HepG2 (cell line): ENCODE measurements around the gene FAM169A. TPM values are rescaled to one million over a fixed set of nuclear protein-coding genes. Genes with fewer than 3 reads are reported as not detected.

Source experiments
- ARNTL ChIP-seq: sonication (generic); formaldehyde crosslinking; IDR thresholded peaks from 2 replicates; pipeline ENCODE4 v1.4.0; 2020; ENCODE audit warnings: mild to moderate bottlenecking, missing genetic modification reagents
- CREM ChIP-seq, 2 experiments: sonication (generic) in 1 of 2; formaldehyde crosslinking in 1 of 2; IDR thresholded peaks; 2 replicates each; pipeline versions ENCODE4 v1.4.0 to v1.6.1; 2016 to 2020; ENCODE audit warnings: antibody characterized with exemption in 1 of 2, mild to moderate bottlenecking in 1 of 2, missing genetic modification reagents in 1 of 2
- DR1 ChIP-seq: sonication (generic); formaldehyde crosslinking; IDR thresholded peaks from 2 replicates; pipeline ENCODE4 v1.8.0; 2021; ENCODE audit warnings: mild to moderate bottlenecking, missing genetic modification reagents, inconsistent platforms
- FOXA3 ChIP-seq: IDR thresholded peaks from 2 replicates; pipeline ENCODE4 v1.6.1; 2016; ENCODE audit warnings: missing genetic modification reagents, missing compliant biosample characterization
- HCFC1 ChIP-seq: fragments of 150-350 bp; IDR thresholded peaks from 2 replicates; pipeline ENCODE4 v1.6.1; 2014; ENCODE audit warnings: low read depth, low read length
- HDAC1 ChIP-seq: sonication (generic); formaldehyde crosslinking; IDR thresholded peaks from 2 replicates; pipeline ENCODE4 v1.5.1; 2020; ENCODE audit warnings: mild to moderate bottlenecking, missing genetic modification reagents
- HOXD1 ChIP-seq: sonication (generic); formaldehyde crosslinking; IDR thresholded peaks from 2 replicates; pipeline ENCODE4 v1.5.0; 2020; ENCODE audit warnings: missing genetic modification reagents
- KLF13 ChIP-seq: sonication (generic); formaldehyde crosslinking; IDR thresholded peaks from 2 replicates; pipeline ENCODE4 v1.4.0; 2020; ENCODE audit warnings: mild to moderate bottlenecking, missing genetic modification reagents
- MED8 ChIP-seq: sonication (generic); formaldehyde crosslinking; IDR thresholded peaks from 2 replicates; pipeline ENCODE4 v1.8.1; 2023; ENCODE audit warnings: mild to moderate bottlenecking, missing genetic modification reagents; ENCODE audit not compliant: insufficient replicate concordance
- PHF21A ChIP-seq: sonication (generic); formaldehyde crosslinking; IDR thresholded peaks from 2 replicates; pipeline ENCODE4 v1.5.0; 2020; ENCODE audit warnings: mild to moderate bottlenecking, missing genetic modification reagents
- STAG1 ChIP-seq: sonication (generic); formaldehyde crosslinking; IDR thresholded peaks from 2 replicates; pipeline ENCODE4 v1.4.0; 2020; ENCODE audit warnings: missing genetic modification reagents
- THYN1 ChIP-seq: sonication (generic); formaldehyde crosslinking; IDR thresholded peaks from 2 replicates; pipeline ENCODE4 v1.8.1; 2023; ENCODE audit warnings: low read depth, mild to moderate bottlenecking, moderate library complexity, missing genetic modification reagents, borderline replicate concordance
- TMF1 ChIP-seq: sonication (generic); formaldehyde crosslinking; IDR thresholded peaks from 2 replicates; pipeline ENCODE4 v1.8.1; 2022; ENCODE audit warnings: low read depth, missing genetic modification reagents
- XRCC5 ChIP-seq: fragments of 200-400 bp; formaldehyde crosslinking; optimal IDR thresholded peaks from 2 replicates; pipeline ENCODE3; 2017; ENCODE audit warnings: mild to moderate bottlenecking, low read length
- ZMYM2 ChIP-seq: sonication (generic); formaldehyde crosslinking; IDR thresholded peaks from 2 replicates; pipeline ENCODE4 v1.8.0; 2022; ENCODE audit warnings: mild to moderate bottlenecking, missing genetic modification reagents
- ZNF329 ChIP-seq: sonication (generic); formaldehyde crosslinking; IDR thresholded peaks from 2 replicates; pipeline ENCODE4 v1.9.0; 2021; ENCODE audit warnings: low read depth, mild to moderate bottlenecking, missing genetic modification reagents
- ZNF614 ChIP-seq: IDR thresholded peaks from 2 replicates; pipeline ENCODE4 v1.6.1; 2018; ENCODE audit warnings: missing biosample characterization, missing genetic modification reagents, inconsistent platforms, borderline replicate concordance
- ZNF652 ChIP-seq: IDR thresholded peaks from 2 replicates; pipeline ENCODE4 v1.6.1; 2016; ENCODE audit warnings: low read depth, borderline replicate concordance
- ZNF670 ChIP-seq: sonication (generic); formaldehyde crosslinking; IDR thresholded peaks from 2 replicates; pipeline ENCODE4 v1.8.0; 2022; ENCODE audit warnings: mild to moderate bottlenecking, missing genetic modification reagents, borderline replicate concordance
- ZNF788 ChIP-seq: sonication (generic); formaldehyde crosslinking; IDR thresholded peaks from 2 replicates; pipeline ENCODE4 v1.5.0; 2020; ENCODE audit warnings: mild to moderate bottlenecking, missing genetic modification reagents, borderline replicate concordance
- polyA plus RNA-seq, 8 experiments: library from polyadenylated mRNA; depleted of rRNA in 3 of 8; stranded (reverse) in 7 of 8; unstranded in 1 of 8; fragments of >200 nt; fragmentation: Illumina TruSeq in 4 of 8; extraction: Trizol in 4 of 8; gene quantifications; 2 replicates each; pipeline versions ENCODE4 v1.2.1 to v1.2.3, GENCODE V29; 2011 to 2016; ENCODE audit warnings: low read depth in 4 of 8, missing spikeins in 1 of 8, mixed read lengths in 1 of 8; ENCODE audit not compliant: insufficient read depth in 1 of 8
- total RNA-seq, 5 experiments: library from RNA; depleted of rRNA; stranded (reverse); fragments of >200 nt; fragmentation: Illumina TruSeq; extraction: Trizol; gene quantifications; 2 replicates each; pipeline ENCODE4 v1.2.3, GENCODE V29; 2016; ENCODE audit warnings: low read depth in 1 of 5
- TF ChIP-seq, protein P1 (sequence below): sonication (generic); formaldehyde crosslinking; IDR thresholded peaks from 2 replicates; pipeline ENCODE4 v1.9.0; 2021; ENCODE audit warnings: missing genetic modification reagents, borderline replicate concordance
- TF ChIP-seq, protein P2 (sequence below): sonication (generic); formaldehyde crosslinking; IDR thresholded peaks from 2 replicates; pipeline ENCODE4 v1.5.0; 2020; ENCODE audit warnings: missing genetic modification reagents
- TF ChIP-seq, protein P3 (sequence below): IDR thresholded peaks from 2 replicates; pipeline ENCODE4 v1.6.1; 2016; ENCODE audit warnings: missing compliant biosample characterization, missing genetic modification reagents, borderline replicate concordance
- TF ChIP-seq, protein P4 (sequence below): IDR thresholded peaks from 2 replicates; pipeline ENCODE4 v1.6.1; 2016; ENCODE audit warnings: missing compliant biosample characterization, missing genetic modification reagents, borderline replicate concordance

Gene FAM169A
- total and polyA plus RNA-seq, 2 of the 13 experiments (the other 11 are each of a cell fraction or from before 2014, with no cell fraction given): 21.1 to 110 TPM

DNA sequence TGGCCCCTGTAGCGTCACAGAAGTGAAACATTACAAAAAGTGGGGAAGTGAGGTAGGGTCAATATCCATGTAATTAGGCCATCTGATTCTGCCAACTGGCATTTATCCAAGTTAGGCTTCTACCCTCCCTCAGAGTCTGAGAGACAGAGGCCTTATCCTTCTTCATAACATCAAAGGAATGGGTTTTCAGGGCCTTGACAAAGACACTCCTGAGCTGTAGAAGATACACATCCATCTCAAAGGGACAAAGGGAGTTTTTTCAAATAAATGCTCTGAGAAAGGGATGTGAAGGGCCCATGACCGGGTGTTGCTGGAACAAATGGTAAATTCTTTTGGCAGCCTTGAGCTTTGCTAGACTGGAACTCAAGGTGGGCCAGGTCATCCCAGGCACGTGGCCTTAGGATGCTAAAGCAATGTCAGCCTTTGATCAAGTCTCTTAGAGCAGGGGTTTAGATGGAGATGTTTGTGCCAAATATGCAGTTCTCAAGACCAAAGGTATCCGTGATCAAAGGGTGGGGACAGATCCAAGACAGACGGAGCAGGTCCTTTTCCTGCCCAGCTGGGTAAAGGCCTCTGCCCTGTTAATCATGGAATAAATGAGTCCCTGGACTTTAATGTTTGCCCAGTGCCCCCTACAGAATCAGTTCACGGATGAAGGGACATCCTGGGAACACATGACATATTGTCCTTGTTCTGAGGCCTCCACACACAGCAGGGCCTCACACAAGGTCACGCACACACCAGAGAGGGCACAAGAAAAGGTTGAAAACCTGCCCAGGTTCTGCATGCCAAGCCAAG lies 10.0 kb upstream of the FAM169A start (continued):
- TF ChIP-seq ZNF652 (CRISPR knock-in tag): no peak
- TF ChIP-seq XRCC5: no peak
- peak; percentile 84 for TF ChIP-seq MED8 (CRISPR knock-in tag)
- TF ChIP-seq DR1 (CRISPR knock-in tag): no peak
- TF ChIP-seq THYN1 (CRISPR knock-in tag): no peak
- TF ChIP-seq ZNF788 (CRISPR knock-in tag): peak; percentile 52; the same call in 1 of the 2 replicates
- TF ChIP-seq FOXA3 (CRISPR knock-in tag): peak; percentile 81
- no peak for TF ChIP-seq KLF13
- TF ChIP-seq, protein P1, sequence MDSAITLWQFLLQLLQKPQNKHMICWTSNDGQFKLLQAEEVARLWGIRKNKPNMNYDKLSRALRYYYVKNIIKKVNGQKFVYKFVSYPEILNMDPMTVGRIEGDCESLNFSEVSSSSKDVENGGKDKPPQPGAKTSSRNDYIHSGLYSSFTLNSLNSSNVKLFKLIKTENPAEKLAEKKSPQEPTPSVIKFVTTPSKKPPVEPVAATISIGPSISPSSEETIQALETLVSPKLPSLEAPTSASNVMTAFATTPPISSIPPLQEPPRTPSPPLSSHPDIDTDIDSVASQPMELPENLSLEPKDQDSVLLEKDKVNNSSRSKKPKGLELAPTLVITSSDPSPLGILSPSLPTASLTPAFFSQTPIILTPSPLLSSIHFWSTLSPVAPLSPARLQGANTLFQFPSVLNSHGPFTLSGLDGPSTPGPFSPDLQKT (CRISPR knock-in tag): no peak
- TF ChIP-seq HCFC1: no peak
- TF ChIP-seq ARNTL (CRISPR knock-in tag): peak; percentile 88
- TF ChIP-seq PHF21A (CRISPR knock-in tag): peak; percentile 92
- TF ChIP-seq, protein P2, sequence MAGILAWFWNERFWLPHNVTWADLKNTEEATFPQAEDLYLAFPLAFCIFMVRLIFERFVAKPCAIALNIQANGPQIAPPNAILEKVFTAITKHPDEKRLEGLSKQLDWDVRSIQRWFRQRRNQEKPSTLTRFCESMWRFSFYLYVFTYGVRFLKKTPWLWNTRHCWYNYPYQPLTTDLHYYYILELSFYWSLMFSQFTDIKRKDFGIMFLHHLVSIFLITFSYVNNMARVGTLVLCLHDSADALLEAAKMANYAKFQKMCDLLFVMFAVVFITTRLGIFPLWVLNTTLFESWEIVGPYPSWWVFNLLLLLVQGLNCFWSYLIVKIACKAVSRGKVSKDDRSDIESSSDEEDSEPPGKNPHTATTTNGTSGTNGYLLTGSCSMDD (CRISPR knock-in tag): no peak
- no peak for TF ChIP-seq TMF1 (CRISPR knock-in tag)
- TF ChIP-seq ZNF329 (CRISPR knock-in tag): no peak
- peak; percentile 94 for TF ChIP-seq CREM (IDR thresholded peaks at IDR 0.05)
- no peak for TF ChIP-seq CREM (CRISPR knock-in tag; IDR thresholded peaks at IDR 0.05)
- TF ChIP-seq, protein P3, sequence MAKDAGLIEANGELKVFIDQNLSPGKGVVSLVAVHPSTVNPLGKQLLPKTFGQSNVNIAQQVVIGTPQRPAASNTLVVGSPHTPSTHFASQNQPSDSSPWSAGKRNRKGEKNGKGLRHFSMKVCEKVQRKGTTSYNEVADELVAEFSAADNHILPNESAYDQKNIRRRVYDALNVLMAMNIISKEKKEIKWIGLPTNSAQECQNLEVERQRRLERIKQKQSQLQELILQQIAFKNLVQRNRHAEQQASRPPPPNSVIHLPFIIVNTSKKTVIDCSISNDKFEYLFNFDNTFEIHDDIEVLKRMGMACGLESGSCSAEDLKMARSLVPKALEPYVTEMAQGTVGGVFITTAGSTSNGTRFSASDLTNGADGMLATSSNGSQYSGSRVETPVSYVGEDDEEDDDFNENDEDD (CRISPR knock-in tag): no peak
- TF ChIP-seq ZNF670 (CRISPR knock-in tag): no peak
- TF ChIP-seq, protein P4, sequence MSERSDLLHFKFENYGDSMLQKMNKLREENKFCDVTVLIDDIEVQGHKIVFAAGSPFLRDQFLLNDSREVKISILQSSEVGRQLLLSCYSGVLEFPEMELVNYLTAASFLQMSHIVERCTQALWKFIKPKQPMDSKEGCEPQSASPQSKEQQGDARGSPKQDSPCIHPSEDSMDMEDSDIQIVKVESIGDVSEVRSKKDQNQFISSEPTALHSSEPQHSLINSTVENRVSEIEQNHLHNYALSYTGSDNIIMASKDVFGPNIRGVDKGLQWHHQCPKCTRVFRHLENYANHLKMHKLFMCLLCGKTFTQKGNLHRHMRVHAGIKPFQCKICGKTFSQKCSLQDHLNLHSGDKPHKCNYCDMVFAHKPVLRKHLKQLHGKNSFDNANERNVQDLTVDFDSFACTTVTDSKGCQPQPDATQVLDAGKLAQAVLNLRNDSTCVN (CRISPR knock-in tag): peak; percentile 87
- peak; percentile 87 for TF ChIP-seq ZNF614 (CRISPR knock-in tag)
- 0 out of 2 replicates have a peak, but pooled peaks have one; percentile 54 for TF ChIP-seq ZMYM2
- TF ChIP-seq STAG1 (CRISPR knock-in tag): peak; percentile 9; the same call in 1 of the 2 replicates
- TF ChIP-seq HDAC1 (CRISPR knock-in tag): peak; percentile 66
- TF ChIP-seq HOXD1 (CRISPR knock-in tag): peak; percentile 46; the same call in 1 of the 2 replicates
